ENCODE data around the gene CCNJL. TPM values are rescaled to one million over a fixed set of nuclear protein-coding genes. Genes with fewer than 3 reads are reported as not detected.

Gene CCNJL
- total RNA-seq, 3 donors from 2014 or later, result 8.7 to 32.7 (median 25.0) TPM

GRCh38 chr5:160310140-160310539, 2.2 kb downstream of the CCNJL start:
- TF ChIP-seq CTCF (IDR thresholded peaks at IDR 0.05), result no peak
- Histone ChIP-seq H3K4me3 (no peak overlapping the region), H3K9me3 (no peaks in the 10 kb centered on the region), H3K4me1 (ENCODE audit: low read depth) (peaks cover 8% of the 10 kb centered on the region), H3K36me3 (ENCODE audit: low read depth) (no peaks in the 10 kb centered on the region)
- intact Hi-C loops (cut with DNase I, micrococcal nuclease), result no loop called here
- DNase-seq (no peak), ATAC-seq (no peak)

GRCh38 chr5:160306696-160307095, 5.7 kb downstream of the CCNJL start:
- peak in 1 of 3 donors; percentile 56 for DNase-seq

GRCh38 chr5:160305319-160305718, 7.0 kb downstream of the CCNJL start:
- no peak for DNase-seq
- no peak for TF ChIP-seq CTCF (IDR thresholded peaks at IDR 0.05)
- ATAC-seq, result no peak
- no peaks in the 10 kb centered on the region for H3K9me3 ChIP-seq
- no peaks in the 10 kb centered on the region for H3K36me3 ChIP-seq (ENCODE audit: low read depth)
- intact Hi-C loops (cut with DNase I, micrococcal nuclease), result no loop called here
- peaks cover 4% of the 10 kb centered on the region for H3K4me1 ChIP-seq (ENCODE audit: low read depth)
- H3K4me3 ChIP-seq, result no peak overlapping the region

More at GRCh38 chr5:160306696-160307095, 5.7 kb downstream of the CCNJL start:
- intact Hi-C loops (cut with DNase I, micrococcal nuclease), result no loop called here
- TF ChIP-seq CTCF (IDR thresholded peaks at IDR 0.05), result no peak
- peak; percentile 90 for ATAC-seq
- Histone ChIP-seq H3K9me3 (no peaks in the 10 kb centered on the region), H3K4me3 (no peak overlapping the region), H3K4me1 (ENCODE audit: low read depth) (peaks cover 7% of the 10 kb centered on the region), H3K36me3 (ENCODE audit: low read depth) (no peaks in the 10 kb centered on the region)

- Histone ChIP-seq H3K4me3 (no peak overlapping the region), H3K36me3 (ENCODE audit: low read depth) (no peaks in the 10 kb centered on the region), H3K4me1 (ENCODE audit: low read depth) (peaks cover 4% of the 10 kb centered on the region), H3K9me3 (no peaks in the 10 kb centered on the region)
- no peak for TF ChIP-seq CTCF (IDR thresholded peaks at IDR 0.05)
- no peak for DNase-seq
- intact Hi-C loops (cut with DNase I, micrococcal nuclease), result no loop called here
- no peak for ATAC-seq
Observed at GRCh38 chr5:160303690-160304089, 8.7 kb downstream of the CCNJL start.

GRCh38 chr5:160298189-160298588, 14.2 kb downstream of the CCNJL start:
- ATAC-seq (no peak), DNase-seq (no peak)
- Histone ChIP-seq H3K4me3 (no peak overlapping the region), H3K9me3 (no peaks in the 10 kb centered on the region), H3K36me3 (ENCODE audit: low read depth) (no peaks in the 10 kb centered on the region), H3K4me1 (ENCODE audit: low read depth) (no peaks in the 10 kb centered on the region)
- TF ChIP-seq CTCF (IDR thresholded peaks at IDR 0.05), result no peak
- intact Hi-C loops (cut with DNase I, micrococcal nuclease), result no loop called here

- H3K36me3 ChIP-seq (ENCODE audit: low read depth), result no peaks in the 10 kb centered on the region
- no peak overlapping the region for H3K4me3 ChIP-seq
- H3K4me1 ChIP-seq (ENCODE audit: low read depth), result no peaks in the 10 kb centered on the region
- intact Hi-C loops (cut with DNase I, micrococcal nuclease), result no loop called here
- H3K9me3 ChIP-seq, result no peaks in the 10 kb centered on the region
- DNase-seq (no peak), ATAC-seq (no peak)
- TF ChIP-seq CTCF (IDR thresholded peaks at IDR 0.05), result no peak
Observed at GRCh38 chr5:160297776-160298175, 14.6 kb downstream of the CCNJL start.
